HuH-7.5 (cell line): ENCODE data around the gene CCDC14.
"Not testable (repeated sequence)": the region's sequence is repeated elsewhere in the genome, so short reads cannot be mapped to it uniquely, and the experiment has no call there.

Experiments
- DNase-seq: peaks from one replicate; pipeline ENCODE4 v3.0.0; 2011; ENCODE audit warnings: low spot score

The CCDC14 gene

DNA sequence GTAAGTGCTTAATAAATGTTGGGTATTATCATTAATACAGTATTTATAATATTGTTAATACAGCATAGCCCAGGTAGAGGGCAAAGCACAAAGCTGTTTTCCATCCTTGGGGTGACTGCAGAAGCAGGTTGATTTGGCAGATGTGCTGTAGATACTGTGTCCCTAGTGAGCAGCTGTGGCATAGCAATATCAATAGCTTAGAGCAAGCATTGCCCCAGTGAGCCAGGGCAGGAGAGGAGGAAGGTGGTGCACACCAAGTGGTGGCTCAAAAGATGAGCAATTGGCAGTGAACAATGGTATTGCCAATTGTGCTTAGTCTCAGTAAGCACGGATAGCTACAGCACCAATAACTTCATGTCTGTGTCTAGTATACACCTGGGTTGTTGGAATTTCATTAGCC, 5.8 kb upstream of the CCDC14 start:
- DNase-seq = not testable (repeated sequence)

DNA sequence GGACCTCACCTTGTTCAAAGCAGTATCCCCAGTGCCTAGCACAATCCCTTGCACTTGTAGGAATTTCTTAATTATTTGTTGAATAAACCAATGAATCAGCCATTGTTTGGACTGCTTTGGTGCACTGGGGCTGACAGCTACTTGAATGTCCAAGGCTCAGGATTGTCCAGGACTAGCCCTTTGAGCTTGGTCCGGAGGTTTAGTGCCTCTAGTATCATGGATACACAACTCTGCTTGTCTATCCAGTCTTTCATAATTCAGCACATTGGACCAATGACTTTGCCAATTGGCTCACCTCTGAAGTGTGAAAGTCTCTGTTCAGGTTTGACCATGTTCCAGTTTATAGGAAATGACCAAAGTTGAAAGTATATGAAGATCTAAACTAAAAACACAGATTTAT, 3.8 kb upstream of the CCDC14 start:
- DNase-seq = not testable (repeated sequence)

- DNase-seq = no peak
Measured at GRCh38 chr3:123961508-123961856, 453 bp upstream of the CCDC14 start.

DNA sequence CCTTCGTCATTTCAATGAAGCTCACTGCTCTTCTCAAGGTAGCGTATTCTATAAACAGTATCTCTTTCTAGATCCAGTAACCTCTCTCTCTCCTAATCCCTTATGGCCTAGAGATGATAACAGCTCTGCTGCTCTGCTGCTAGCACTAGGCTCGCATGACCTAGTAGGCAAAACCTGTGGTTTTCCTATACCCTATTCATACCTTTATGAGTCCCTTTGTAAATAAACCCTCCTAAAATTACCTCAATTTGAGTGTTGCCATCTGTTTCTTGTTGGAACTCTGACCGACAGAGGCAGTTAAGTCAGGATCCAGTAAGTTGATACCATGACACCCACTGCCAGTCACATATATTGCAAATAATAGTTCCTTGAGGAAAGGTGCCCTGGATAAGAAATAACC, 7.3 kb downstream of the CCDC14 start:
- no peak for DNase-seq

- DNase-seq = no peak
Measured at GRCh38 chr3:123952844-123953520, 8.0 kb downstream of the CCDC14 start.

GRCh38 chr3:123951522-123952447, 9.2 kb downstream of the CCDC14 start:
- no peak for DNase-seq

DNA sequence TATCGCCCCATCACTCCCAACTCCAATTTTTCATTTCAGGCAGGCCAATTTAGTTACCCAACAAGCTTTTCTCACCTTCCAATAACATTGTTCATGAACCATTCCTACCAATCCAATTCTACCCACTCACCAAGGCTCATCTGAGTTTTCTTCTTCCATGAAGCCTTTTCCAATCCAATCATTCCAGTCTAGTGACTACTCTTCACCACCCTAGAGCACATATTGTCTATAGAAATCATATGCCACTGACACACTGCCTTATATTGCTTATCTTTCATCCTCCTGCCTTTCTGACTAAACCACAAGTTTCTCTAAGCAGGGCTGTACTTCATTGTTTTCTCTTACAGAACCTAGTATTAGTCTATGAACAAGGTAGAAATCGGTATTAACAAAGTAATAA, 11.4 kb downstream of the CCDC14 start:
- DNase-seq = no peak

- DNase-seq = no peak
Measured at GRCh38 chr3:123948449-123948848, 12.6 kb downstream of the CCDC14 start.

DNA sequence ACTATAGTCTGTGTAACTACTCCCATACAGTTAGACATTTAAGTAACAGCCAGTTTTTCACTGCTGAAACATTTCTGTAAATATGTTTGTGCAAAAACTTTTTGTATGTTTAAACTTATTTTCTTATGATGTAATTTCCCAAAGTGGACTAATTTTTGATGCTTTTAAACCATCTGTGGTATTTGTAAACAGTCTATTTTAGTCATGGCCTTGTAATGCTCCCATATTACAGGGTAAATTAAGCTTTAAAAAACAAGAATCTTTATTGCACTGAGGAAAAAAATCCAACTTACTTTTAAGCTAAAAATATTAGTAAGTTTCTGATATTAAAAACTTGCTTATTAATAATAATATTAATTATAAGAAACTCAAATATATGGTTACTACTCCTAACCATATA, 13.5 kb downstream of the CCDC14 start:
- DNase-seq = no peak

DNA sequence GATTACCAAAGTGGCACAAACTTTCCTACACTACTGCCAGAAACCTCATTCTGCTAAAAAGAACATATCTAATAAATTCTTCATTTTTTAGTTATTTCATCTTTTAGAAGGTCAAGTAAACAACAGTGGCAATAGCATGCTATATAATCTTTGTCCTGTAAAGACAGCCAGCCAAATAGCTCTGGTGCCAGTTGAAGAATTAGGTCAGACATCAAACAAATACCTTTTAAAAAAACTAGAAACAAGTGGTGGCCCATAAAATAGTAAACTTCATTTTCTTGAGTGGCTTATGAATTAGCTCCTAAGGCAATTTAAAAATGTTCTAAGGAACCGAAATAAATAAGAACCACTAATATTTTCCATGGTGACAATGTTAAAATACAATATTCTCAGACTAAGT, 19.5 kb downstream of the CCDC14 start:
- DNase-seq = no peak

GRCh38 chr3:123941121-123941520, 19.9 kb downstream of the CCDC14 start:
- no peak for DNase-seq

GRCh38 chr3:123939706-123940105, 21.3 kb downstream of the CCDC14 start:
- DNase-seq = no peak

- DNase-seq = no peak
Measured at GRCh38 chr3:123936400-123936799, 24.6 kb downstream of the CCDC14 start.

GRCh38 chr3:123935830-123936229, 25.2 kb downstream of the CCDC14 start:
- DNase-seq = no peak

GRCh38 chr3:123934250-123934649, 26.8 kb downstream of the CCDC14 start:
- DNase-seq = no peak

GRCh38 chr3:123930445-123930844, 30.6 kb downstream of the CCDC14 start:
- no peak for DNase-seq

DNA sequence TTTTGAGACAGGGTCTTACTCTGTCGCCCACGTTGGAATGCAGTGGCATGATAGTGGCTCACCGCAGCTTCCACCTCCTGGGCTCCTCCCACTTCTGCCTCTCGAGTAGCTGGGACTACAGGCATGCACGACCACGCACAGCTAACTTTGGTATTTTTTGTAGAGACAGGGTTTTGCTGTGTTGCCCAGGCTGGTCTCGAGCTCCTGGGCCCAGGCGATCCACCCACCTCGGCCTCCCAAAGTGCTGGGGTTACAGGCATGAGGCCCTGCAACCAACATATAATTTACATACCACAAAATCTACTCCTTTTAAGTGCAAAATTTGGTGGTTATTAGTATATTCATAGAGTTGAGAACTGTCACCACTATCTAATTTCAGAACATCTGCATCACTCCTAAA, 31.7 kb downstream of the CCDC14 start:
- DNase-seq = no peak

DNA sequence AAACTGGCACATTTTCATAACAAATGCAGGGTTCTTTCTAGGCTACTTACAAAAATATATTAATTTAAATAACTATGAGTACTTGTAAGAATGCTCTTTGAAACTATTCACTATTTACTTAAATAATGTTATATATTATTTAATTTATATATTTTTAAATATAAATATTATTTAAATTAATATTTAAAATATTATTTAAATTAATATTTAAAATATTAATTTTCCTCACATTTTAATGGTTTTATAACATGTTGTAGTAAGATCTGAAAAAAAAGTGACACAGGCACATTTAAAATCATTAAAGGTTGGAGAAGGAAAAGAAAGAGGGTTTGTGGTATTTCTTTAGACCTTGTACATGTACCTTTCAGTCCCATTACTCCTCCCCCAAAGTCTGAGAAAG, 34.6 kb downstream of the CCDC14 start:
- DNase-seq = no peak

GRCh38 chr3:123920868-123921267, 40.2 kb downstream of the CCDC14 start:
- no peak for DNase-seq

- DNase-seq = no peak
Measured at GRCh38 chr3:123920383-123920782, 40.6 kb downstream of the CCDC14 start.

DNA sequence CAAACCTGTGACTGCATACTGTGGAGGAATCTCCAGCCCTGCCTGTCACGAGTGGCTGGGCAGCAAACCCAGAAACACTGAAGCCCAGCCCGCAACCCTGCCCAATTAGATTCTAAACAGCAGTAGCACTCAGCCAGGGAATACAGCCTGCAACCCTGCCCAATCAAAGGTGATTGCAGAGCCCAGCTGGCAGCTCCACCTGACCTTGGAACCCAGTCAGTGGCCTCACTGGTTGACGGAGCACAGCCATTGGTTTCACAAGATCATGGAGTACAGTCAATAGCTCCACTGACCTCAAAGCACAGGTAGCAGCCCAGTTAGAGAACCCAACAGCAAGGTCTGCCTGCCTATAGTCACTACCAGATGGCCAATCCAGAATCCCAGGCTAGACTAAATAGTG, 41.7 kb downstream of the CCDC14 start:
- DNase-seq = no peak

- no peak for DNase-seq
Measured at GRCh38 chr3:123914829-123915228, 46.2 kb downstream of the CCDC14 start.

GRCh38 chr3:123909785-123910184, 51.2 kb downstream of the CCDC14 start:
- no peak for DNase-seq

- no peak for DNase-seq
Measured at GRCh38 chr3:123907720-123908119, 53.3 kb downstream of the CCDC14 start.
